ENCODE results near the gene ADAMTS6.

ADAMTS6 gene

GRCh38 chr5:65103756-65104440 is 377.8 kb downstream of the ADAMTS6 start:
- no peak for DNase-seq (ENCODE audit: low spot score)

- DNase-seq (ENCODE audit: low spot score): peak; percentile 48
These were observed 378.6 kb downstream of the ADAMTS6 start for GRCh38 chr5:65102976-65103711.

- DNase-seq (ENCODE audit: low spot score): peak; percentile 23
These were observed 379.2 kb downstream of the ADAMTS6 start for GRCh38 chr5:65102371-65102975.

- no peak for DNase-seq (ENCODE audit: low spot score)
These were observed 380.1 kb downstream of the ADAMTS6 start for GRCh38 chr5:65101632-65102100.

GRCh38 chr5:65100911-65101631 is 380.6 kb downstream of the ADAMTS6 start:
- DNase-seq (ENCODE audit: low spot score): peak; percentile 75
